GM13977 (cell line): Measurements from ENCODE around the gene CDK5.

ENCODE experiments used
- DNase-seq: peaks from one replicate; pipeline ENCODE4 v3.0.0; 2012; ENCODE audit warnings: low spot score
- in situ Hi-C: fragments of 300-500 bp; cut with MboI; formaldehyde crosslinking; loops from one replicate; pipeline ENCODE4 v1.12.0; 2022; ENCODE audit warnings: low sequenced_read_pairs, low pct_unique_long_range_greater_than_20kb, mixed read lengths, inconsistent platforms; ENCODE audit not compliant: unreplicated experiment
- TF ChIP-seq, protein P1 (sequence below): IDR thresholded peaks from 2 replicates; pipeline ENCODE4 v1.5.1; 2012; ENCODE audit warnings: mild to moderate bottlenecking, control low read depth; ENCODE audit not compliant: insufficient read depth; ENCODE audit errors: extremely low read depth, missing control alignments

CDK5 gene

DNA sequence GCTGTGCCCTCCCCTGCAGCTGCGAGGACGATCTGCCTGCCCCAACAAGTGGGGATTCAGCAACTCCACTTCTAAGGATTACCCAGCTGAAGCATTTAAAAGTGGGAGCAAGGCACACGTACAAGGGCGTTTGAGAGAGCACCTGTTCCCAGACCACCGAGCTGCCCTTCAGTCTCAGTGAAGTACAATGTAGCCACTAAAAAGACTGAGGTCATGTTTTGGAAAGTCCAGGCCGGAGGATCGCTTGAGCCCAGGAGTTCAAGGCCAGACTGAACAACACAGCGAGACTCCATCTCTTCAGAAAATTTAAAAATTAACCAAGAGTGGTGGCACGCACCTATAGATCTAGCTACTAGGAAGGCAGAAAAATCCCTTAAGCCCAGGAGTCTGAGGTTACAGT is 52.1 kb downstream of the CDK5 start:
- DNase-seq: no peak
- TF ChIP-seq, protein P1, sequence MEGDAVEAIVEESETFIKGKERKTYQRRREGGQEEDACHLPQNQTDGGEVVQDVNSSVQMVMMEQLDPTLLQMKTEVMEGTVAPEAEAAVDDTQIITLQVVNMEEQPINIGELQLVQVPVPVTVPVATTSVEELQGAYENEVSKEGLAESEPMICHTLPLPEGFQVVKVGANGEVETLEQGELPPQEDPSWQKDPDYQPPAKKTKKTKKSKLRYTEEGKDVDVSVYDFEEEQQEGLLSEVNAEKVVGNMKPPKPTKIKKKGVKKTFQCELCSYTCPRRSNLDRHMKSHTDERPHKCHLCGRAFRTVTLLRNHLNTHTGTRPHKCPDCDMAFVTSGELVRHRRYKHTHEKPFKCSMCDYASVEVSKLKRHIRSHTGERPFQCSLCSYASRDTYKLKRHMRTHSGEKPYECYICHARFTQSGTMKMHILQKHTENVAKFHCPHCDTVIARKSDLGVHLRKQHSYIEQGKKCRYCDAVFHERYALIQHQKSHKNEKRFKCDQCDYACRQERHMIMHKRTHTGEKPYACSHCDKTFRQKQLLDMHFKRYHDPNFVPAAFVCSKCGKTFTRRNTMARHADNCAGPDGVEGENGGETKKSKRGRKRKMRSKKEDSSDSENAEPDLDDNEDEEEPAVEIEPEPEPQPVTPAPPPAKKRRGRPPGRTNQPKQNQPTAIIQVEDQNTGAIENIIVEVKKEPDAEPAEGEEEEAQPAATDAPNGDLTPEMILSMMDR: no peak
- in situ Hi-C loops: no loop called here
